SK-N-MC (cell line): ENCODE results near the gene TPRN.

Experiments used
- DNase-seq: peaks from one replicate; pipeline ENCODE4 v3.0.0-alpha.2; 2011; ENCODE audit warnings: low read depth, low spot score
- H3K27ac ChIP-seq: fragments of 200-600 bp; sonication (generic); 2 replicates; pipeline ENCODE4 v1.5.1; 2016; ENCODE audit warnings: mixed run types
- H3K36me3 ChIP-seq: fragments of 200-600 bp; sonication (generic); 2 replicates; pipeline ENCODE4 v1.6.1; 2017; ENCODE audit warnings: antibody characterized with exemption, low read length, mixed read lengths; ENCODE audit not compliant: insufficient read depth
- H3K4me3 ChIP-seq: fragments of 200-600 bp; sonication (generic); 2 replicates; pipeline ENCODE4 v1.5.1; 2016
- H3K9ac ChIP-seq: fragments of 200-600 bp; sonication (generic); 2 replicates; pipeline ENCODE4 v1.8.0; 2017; ENCODE audit warnings: mixed run types, mixed read lengths; ENCODE audit not compliant: insufficient read length
- H3K9me3 ChIP-seq: fragments of 200-600 bp; sonication (generic); 2 replicates; pipeline ENCODE4 v1.6.1; 2017; ENCODE audit warnings: low read depth, mild to moderate bottlenecking, antibody characterized with exemption, low read length, moderate library complexity, mixed read lengths
- EZH2 ChIP-seq: fragments of 200-600 bp; sonication (generic); IDR thresholded peaks from one replicate; pipeline ENCODE4 v1.6.1; 2017; ENCODE audit warnings: antibody characterized with exemption
- FOXP2 ChIP-seq: optimal IDR thresholded peaks from 2 replicates; pipeline ENCODE3; 2011; ENCODE audit warnings: mild to moderate bottlenecking, moderate library complexity; ENCODE audit not compliant: insufficient read depth; ENCODE audit errors: extremely low read length, control extremely low read depth
- POLR2AphosphoS5 ChIP-seq: IDR thresholded peaks from 2 replicates; pipeline ENCODE4 v1.6.1; 2012; ENCODE audit warnings: mild to moderate bottlenecking, low read depth, low read length, borderline replicate concordance

Gene TPRN

DNA sequence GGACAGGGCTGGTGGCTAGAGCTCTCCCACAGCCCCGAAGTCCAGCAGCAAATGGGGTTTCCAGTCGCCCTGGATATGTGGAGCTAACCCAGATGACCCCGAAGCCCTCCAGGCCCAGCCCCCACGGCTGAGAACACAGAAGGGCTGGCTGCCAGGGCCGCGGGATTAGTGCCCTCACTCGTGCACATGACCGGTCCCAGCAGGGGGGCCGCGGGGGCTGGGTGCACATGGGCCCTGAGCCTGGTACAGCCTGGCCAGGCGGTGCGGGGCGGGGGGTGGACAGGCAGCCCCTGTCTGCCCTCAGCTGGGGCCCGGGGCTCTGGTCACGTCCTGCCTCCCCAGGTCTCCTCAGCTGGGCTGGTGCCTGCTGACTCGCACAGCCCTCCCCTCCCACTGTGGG is 6.2 kb downstream of the TPRN start:
- H3K36me3 ChIP-seq = peaks cover 6% of the 10 kb centered on the region; the same call in 1 of the 2 replicates
- TF ChIP-seq FOXP2 = no peak
- no peak for TF ChIP-seq EZH2
- no peak for TF ChIP-seq POLR2AphosphoS5
- no peaks in the 10 kb centered on the region for H3K9me3 ChIP-seq
- H3K9ac ChIP-seq = no peak overlapping the region
- DNase-seq = no peak
- H3K4me3 ChIP-seq = no peak overlapping the region
- H3K27ac ChIP-seq = no peak overlapping the region

DNA sequence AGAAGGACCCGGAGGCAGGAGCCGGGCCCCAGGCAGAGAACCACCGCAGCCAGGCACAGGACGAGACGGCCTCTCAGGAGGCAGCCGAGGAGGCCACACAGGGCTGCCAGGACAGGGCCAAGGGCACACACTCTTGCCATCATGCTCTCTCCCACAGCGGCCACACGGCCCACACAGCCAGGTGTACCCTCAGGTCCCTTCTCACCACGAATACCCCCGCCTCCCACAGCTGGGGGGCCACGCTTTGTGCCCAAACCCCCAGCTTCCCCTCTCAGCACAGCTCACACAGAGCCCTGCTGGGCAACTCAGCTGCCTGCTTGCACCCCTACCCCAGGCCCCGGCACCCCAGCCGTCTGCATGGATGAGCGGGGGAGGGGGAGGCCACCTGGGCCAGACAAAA is 6.8 kb downstream of the TPRN start:
- Histone ChIP-seq H3K36me3 (peaks cover 6% of the 10 kb centered on the region; the same call in 1 of the 2 replicates), H3K9me3 (no peaks in the 10 kb centered on the region), H3K27ac (no peak overlapping the region), H3K4me3 (no peak overlapping the region), H3K9ac (no peak overlapping the region)
- DNase-seq = no peak
- no peak for TF ChIP-seq FOXP2
- TF ChIP-seq POLR2AphosphoS5 = no peak
- no peak for TF ChIP-seq EZH2

DNA sequence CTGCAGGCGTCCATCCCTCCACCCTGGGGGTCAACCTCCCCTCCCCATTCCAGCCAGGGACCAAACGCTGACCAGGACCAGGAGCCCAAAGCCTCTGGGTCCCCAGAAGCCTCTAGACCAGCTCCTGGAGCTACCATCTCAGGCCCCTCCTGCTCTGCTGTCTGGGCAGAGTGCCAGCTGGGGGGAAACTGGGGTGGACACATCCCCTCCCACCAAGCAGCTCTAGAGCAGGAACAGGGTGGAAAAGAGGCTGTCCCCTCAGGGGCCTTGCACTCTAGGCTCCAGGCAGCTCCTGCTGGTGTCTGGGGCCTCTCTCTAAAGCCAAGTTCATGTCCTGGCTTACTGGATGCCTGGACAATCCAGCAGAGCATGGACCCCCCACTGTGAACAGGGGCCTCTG is 7.7 kb downstream of the TPRN start:
- Histone ChIP-seq H3K36me3 (peaks cover 6% of the 10 kb centered on the region; the same call in 1 of the 2 replicates), H3K9ac (no peak overlapping the region), H3K4me3 (no peak overlapping the region), H3K27ac (no peak overlapping the region), H3K9me3 (no peaks in the 10 kb centered on the region)
- DNase-seq = no peak
- TF ChIP-seq EZH2 (no peak), POLR2AphosphoS5 (no peak)

DNA sequence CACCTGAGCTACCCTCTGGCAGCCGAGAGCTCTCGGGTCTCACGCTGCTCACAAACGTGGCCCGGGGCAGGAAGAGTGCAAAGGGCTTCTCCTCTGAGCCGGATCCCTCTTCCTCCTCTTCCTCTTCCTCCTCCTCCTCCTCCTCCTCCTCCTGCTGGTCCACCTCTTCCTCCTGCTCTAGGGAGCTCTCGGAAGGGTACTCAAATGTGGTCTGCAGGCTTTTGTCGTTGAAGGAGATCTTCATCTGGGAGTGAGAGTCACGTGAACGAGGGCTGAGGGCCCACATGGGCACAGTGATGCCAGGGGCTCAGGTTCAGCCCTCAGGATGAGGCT is 8.1 kb downstream of the TPRN start:
- H3K9me3 ChIP-seq = no peaks in the 10 kb centered on the region
- H3K27ac ChIP-seq = no peak overlapping the region
- no peak for DNase-seq
- no peak overlapping the region for H3K9ac ChIP-seq
- TF ChIP-seq EZH2 = no peak
- TF ChIP-seq FOXP2 = no peak
- TF ChIP-seq POLR2AphosphoS5 = no peak
- H3K36me3 ChIP-seq = peaks cover 6% of the 10 kb centered on the region; the same call in 1 of the 2 replicates
- H3K4me3 ChIP-seq = no peak overlapping the region

DNA sequence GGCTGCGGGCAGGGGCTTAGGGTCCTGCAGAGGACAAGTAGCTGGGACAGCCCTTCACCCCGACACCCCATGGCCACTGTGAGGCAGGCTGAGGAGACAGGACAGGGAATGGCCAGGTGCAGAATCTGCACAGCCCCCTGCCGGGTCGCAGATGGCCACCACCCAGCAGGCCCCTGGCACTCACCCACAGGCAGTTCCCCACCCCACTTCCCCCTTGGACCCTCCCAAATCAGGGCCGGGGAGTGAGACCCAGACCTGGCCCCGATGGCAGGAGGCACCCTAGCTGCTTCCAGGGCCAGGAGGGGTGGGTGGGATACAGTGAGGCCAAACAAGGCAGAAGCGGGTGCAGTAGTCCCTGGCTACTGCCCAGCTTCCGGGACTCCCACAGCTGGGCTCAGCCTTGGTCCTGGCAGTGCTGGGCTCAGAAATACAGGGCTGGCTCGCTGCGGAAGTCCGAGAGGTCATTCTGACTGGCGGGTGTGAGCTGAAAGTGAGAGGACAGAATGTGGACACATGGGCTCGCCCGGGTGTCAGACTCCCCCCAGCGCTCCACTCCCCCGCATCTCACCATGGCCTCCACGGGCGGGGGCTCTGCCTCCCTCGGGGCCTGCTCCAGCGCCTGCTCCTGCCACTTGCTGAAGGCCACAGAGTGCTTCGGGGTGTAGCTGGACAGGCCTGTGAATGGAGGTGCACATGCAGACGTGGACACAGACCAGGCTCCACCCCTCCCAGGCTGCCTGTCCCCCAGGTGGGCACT is 8.7 kb downstream of the TPRN start:
- Histone ChIP-seq H3K9ac (no peak overlapping the region), H3K9me3 (no peaks in the 10 kb centered on the region), H3K36me3 (peaks cover 6% of the 10 kb centered on the region; the same call in 1 of the 2 replicates), H3K4me3 (no peak overlapping the region), H3K27ac (no peak overlapping the region)
- 0 out of 2 replicates have a peak, but pooled peaks have one; percentile 5 for TF ChIP-seq POLR2AphosphoS5
- TF ChIP-seq FOXP2 = no peak
- no peak for DNase-seq

DNA sequence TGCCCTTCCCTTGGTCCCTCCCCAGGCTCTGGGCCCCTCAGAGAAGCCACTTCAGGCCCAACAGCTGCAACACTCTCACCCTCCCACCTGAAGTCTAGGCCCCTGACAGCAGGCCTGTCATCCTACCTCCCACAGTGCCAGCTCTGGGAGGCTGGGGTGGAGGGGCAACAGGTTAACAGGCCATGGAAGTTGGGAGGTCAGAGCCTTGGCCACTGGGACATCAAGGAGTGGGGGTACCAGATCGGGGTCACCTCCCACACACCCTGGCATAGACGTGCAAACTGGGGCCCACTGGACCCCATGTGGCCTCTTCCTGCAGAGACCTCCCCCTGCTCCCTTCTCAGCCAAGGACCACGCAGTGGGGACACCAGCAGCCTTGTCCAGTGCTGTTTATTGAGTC is 9.3 kb downstream of the TPRN start:
- no peaks in the 10 kb centered on the region for H3K9me3 ChIP-seq
- H3K4me3 ChIP-seq = no peak overlapping the region
- DNase-seq = no peak
- peak; percentile 24; the same call in 1 of the 2 replicates for TF ChIP-seq POLR2AphosphoS5
- no peak for TF ChIP-seq FOXP2
- TF ChIP-seq EZH2 = no peak
- H3K36me3 ChIP-seq = peaks cover 6% of the 10 kb centered on the region; the same call in 1 of the 2 replicates
- no peak overlapping the region for H3K9ac ChIP-seq
- no peak overlapping the region for H3K27ac ChIP-seq

DNA sequence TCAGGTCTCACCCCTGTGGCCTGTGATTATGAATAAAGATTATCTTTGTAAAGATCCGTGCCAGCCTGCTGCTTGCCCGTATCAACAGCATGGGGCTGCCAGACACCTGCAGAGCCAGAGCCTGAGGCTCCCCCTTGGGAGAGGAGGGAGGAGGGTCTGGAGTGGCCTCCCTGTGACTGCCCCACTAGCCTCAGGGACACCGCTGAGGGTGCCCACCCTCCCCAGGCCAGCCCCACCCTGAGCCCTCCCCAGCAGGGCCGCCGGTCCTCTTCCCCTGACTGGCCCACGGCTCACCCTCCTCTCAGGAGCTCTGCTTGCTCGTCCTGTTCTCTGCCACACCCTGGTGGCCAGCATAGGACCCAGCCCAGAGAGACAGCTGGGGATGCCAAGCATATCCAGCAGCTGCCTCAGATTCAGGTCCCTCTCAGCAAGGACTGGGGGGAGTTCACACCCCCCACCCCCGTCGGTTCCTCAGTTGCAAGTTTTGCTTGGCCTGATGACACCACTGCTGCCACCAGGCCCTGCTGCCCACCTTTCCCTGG is 10.2 kb downstream of the TPRN start:
- no peak for TF ChIP-seq POLR2AphosphoS5
- TF ChIP-seq EZH2 = no peak
- no peak for TF ChIP-seq FOXP2
- Histone ChIP-seq H3K4me3 (no peak overlapping the region), H3K9ac (no peak overlapping the region), H3K9me3 (no peaks in the 10 kb centered on the region), H3K36me3 (peaks cover 6% of the 10 kb centered on the region; the same call in 1 of the 2 replicates), H3K27ac (no peak overlapping the region)
- no peak for DNase-seq

DNA sequence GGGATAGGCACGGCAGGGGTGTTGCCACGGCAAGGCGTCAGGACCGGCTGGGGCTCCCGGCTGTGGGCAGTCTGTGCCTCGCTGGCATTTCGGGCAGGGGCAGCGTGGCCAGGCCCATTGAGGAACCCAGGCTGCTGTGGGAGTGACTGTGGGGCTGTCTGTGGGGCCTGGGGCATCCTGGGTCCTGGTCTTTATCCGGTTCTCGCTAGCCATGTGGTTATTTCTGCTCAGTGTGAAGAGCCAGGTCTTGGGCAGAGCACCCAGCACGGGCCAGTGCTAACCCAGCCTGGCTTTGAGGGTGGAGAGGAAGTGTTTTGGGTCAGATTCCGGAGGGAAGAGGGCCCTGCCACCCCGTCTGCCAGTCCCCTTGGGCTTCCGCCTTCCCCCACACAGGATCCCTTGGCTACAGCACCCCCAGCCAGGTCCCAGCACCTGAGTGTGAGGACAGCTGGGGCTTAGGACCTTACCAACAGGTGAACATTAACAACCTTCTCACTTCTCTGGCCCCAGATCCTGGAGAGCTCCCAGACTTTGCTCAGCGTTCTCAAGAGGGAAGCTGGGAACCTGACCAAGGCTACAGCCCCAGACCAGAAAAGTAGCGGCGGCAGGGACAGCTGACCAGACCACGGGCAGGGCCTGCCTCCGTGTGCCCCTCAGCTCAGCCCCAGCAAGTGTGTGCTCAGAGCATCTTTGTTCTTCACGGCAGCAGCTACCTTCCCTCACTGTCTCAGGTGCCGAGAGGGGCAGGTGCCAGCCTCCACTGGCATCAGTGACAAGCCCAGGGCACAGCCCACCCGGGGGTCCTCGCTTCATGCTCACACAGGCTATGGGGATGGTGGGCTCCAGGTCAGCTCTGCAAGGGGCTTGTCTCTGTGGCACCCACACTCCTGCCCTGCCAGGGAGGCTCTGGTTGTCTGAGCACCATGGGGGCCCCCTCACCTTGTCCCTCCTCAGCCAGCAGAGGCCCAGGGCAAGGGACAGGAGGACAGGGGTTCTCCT is 10.9 kb downstream of the TPRN start:
- Histone ChIP-seq H3K4me3 (peak overlapping the region; percentile 97), H3K9ac (peak overlapping the region; percentile 96), H3K27ac (no peak overlapping the region), H3K36me3 (peaks cover 6% of the 10 kb centered on the region; the same call in 1 of the 2 replicates), H3K9me3 (no peaks in the 10 kb centered on the region)
- DNase-seq = no peak
- TF ChIP-seq EZH2 = no peak
- TF ChIP-seq FOXP2 = no peak
- no peak for TF ChIP-seq POLR2AphosphoS5
